AG04450 (cell line): ENCODE results near the gene PARP15. TPM values are rescaled to one million over a fixed set of nuclear protein-coding genes. Genes with fewer than 3 reads are reported as not detected.

Experiments
- CTCF ChIA-PET: fragments of 300-600, 350-600 bp; formaldehyde crosslinking; extraction: SDS; loops from one replicate; lab custom pipeline; 2022; ENCODE audit warnings: antibody characterized with exemption, inconsistent platforms; lab: Charles Lee
- POLR2A ChIA-PET: fragments of 350-600 bp; formaldehyde crosslinking; extraction: SDS; loops from one replicate; lab custom pipeline; 2021; ENCODE audit warnings: antibody characterized with exemption, inconsistent platforms; lab: Yijun Ruan, JAX
- DNase-seq: peaks from one replicate; pipeline ENCODE4 v3.0.0-alpha.2; 2011; ENCODE audit warnings: low read depth, low spot score
- H3K27ac ChIP-seq: one replicate; pipeline ENCODE4 v1.5.1; 2012; ENCODE audit warnings: low read depth, low read length, control low read depth
- H3K27me3 ChIP-seq: one replicate; pipeline ENCODE4 v1.6.0; 2012; ENCODE audit warnings: low read length; ENCODE audit not compliant: control insufficient read depth, insufficient read depth
- H3K4me3 ChIP-seq: 2 replicates; pipeline ENCODE4 v1.5.1; 2011; ENCODE audit warnings: mild to moderate bottlenecking, low read depth, low read length, control low read depth
- H3K9me3 ChIP-seq: 2 replicates; pipeline ENCODE4 v1.5.1; 2012; ENCODE audit warnings: low read length; ENCODE audit not compliant: control insufficient read depth, insufficient read depth
- CTCF ChIP-seq: IDR thresholded peaks from 2 replicates; pipeline ENCODE4 v1.5.1; 2011; ENCODE audit warnings: low read depth, low read length, control low read depth, inconsistent platforms
- polyA minus RNA-seq: library from RNA; depleted of rRNA, polyadenylated mRNA; stranded (reverse); fragments of >200 nt; gene quantifications from 2 replicates; pipeline ENCODE4 v1.2.3, GENCODE V29; 2011; rRNA and poly(A)+ RNA removed
- polyA plus RNA-seq: library from polyadenylated mRNA; depleted of rRNA; stranded (reverse); fragments of >200 nt; gene quantifications from 2 replicates; pipeline ENCODE4 v1.2.3, GENCODE V29; 2011; rRNA removed

Gene PARP15
- polyA plus RNA-seq (0.09 and 0.22 TPM in 2 replicates), polyA minus RNA-seq (not detected in 2 replicates)

- no peak for TF ChIP-seq CTCF
- H3K27me3 ChIP-seq: no peaks in the 10 kb centered on the region
- DNase-seq: no peak
- peaks cover 4% of the 10 kb centered on the region for H3K9me3 ChIP-seq
- CTCF ChIA-PET: no interaction called here
- H3K4me3 ChIP-seq: peak within 1 kb of the TSS; percentile 56
- POLR2A ChIA-PET: no interaction called here
- no peak within 1 kb of the TSS for H3K27ac ChIP-seq
These were observed at the start of gene PARP15 for GRCh38 chr3:122577409-122578031. PARP15 (plus strand) TSS chr3:122577650; CDS start chr3:122577668, 18 bp downstream.

DNA sequence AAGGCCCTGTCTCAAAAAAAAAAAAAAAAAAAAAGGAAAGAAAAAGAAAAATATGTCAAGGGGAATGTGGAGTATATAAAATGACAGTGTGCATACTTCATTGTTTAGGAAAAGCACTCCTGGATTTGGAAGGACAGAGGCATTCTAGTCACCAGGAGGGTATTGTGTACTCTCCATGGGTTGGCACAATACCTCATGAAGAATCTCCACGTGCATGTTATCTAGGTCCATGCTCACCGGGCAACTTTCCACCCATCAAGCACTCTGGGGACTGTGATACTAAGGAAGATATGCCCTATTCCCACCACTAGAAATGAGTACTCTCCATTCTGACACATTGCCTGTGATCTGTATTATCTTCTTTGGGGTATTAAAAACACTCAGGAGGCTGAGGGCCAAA, 47.3 kb upstream of the PARP15 start:
- CTCF ChIA-PET: no interaction called here

GRCh38 chr3:122533480-122533879, 44.0 kb upstream of the PARP15 start:
- no peak for DNase-seq
- Histone ChIP-seq H3K27me3 (no peaks in the 10 kb centered on the region), H3K4me3 (no peak overlapping the region), H3K9me3 (no peaks in the 10 kb centered on the region), H3K27ac (no peak overlapping the region)
- CTCF ChIA-PET: interaction anchor here (1.0 to 1.1 kb wide), 2 partner anchors 75 to 146 kb away, joined by 3 read pairs; no protein-coding TSS in a partner anchor
- TF ChIP-seq CTCF: no peak
- POLR2A ChIA-PET: no interaction called here

More for the DNA sequence above, 47.3 kb upstream of the PARP15 start:
- Histone ChIP-seq H3K27me3 (no peaks in the 10 kb centered on the region), H3K4me3 (no peak overlapping the region), H3K27ac (no peak overlapping the region), H3K9me3 (no peaks in the 10 kb centered on the region)
- POLR2A ChIA-PET: no interaction called here
- no peak for DNase-seq
- TF ChIP-seq CTCF: no peak

DNA sequence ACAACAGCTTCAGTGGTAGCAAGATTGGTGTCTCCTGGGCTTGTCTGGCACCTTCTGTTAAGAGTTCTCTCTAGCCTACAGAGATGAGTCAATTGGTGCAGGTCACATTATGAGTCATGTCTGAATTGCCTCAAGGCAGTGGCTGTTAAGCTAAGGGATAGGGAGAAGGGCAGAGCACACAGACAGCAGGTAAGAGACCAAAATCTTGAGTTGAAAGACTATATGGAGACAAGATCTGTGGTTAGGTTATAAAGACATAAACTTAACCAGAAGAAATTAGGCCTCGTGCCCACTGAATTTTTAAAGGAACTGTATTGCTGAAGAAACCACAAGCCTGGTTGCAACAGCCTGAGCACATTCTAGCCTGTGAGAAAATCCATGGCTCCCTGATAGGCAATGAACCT, 43.5 kb upstream of the PARP15 start:
- no peaks in the 10 kb centered on the region for H3K27me3 ChIP-seq
- POLR2A ChIA-PET: interaction anchor here (0.6 kb wide), 1 partner anchor 71 kb away, joined by 3 read pairs; no protein-coding TSS in a partner anchor

More for the DNA sequence above, 43.5 kb upstream of the PARP15 start:
- H3K27ac ChIP-seq: no peak overlapping the region
- no peak for TF ChIP-seq CTCF
- no peak overlapping the region for H3K4me3 ChIP-seq
- peak; percentile 24 for DNase-seq
- no peaks in the 10 kb centered on the region for H3K9me3 ChIP-seq
- CTCF ChIA-PET: interaction anchor here (1.0 to 1.1 kb wide), 2 partner anchors 75 to 145 kb away, joined by 3 read pairs; no protein-coding TSS in a partner anchor
